Suprapubic skin (tissue), 3 donors: ENCODE data around the gene ZNF182.
"Not testable (repeated sequence)": the region's sequence is repeated elsewhere in the genome, so short reads cannot be mapped to it uniquely, and the experiment has no call there.

Experiments used
- CTCF ChIP-seq, 2 donors: fragments of 200-600 bp in 1 of 2; fragments of 450-650 bp in 1 of 2; sonication (generic) in 1 of 2; IDR thresholded peaks; one replicate each; pipeline ENCODE4 v1.5.1; 2016 to 2019; ENCODE audit warnings: antibody characterized with exemption in 2 of 2, mild to moderate bottlenecking in 1 of 2, moderate library complexity in 1 of 2
- POLR2A ChIP-seq, 2 donors: fragments of 450-650 bp; IDR thresholded peaks; one replicate each; pipeline ENCODE4 v1.6.1; 2017; ENCODE audit warnings: antibody characterized with exemption in 2 of 2, mild to moderate bottlenecking in 2 of 2, moderate library complexity in 2 of 2

- not testable (repeated sequence) for TF ChIP-seq POLR2A, CTCF (IDR thresholded peaks at IDR 0.05)
These were observed 5.7 kb upstream of the ZNF182 start for GRCh38 chrX:48009445-48009960.
